RPMI7951 (cell line): Measurements from ENCODE around the gene VSNL1. TPM values are rescaled to one million over a fixed set of nuclear protein-coding genes. Genes with fewer than 3 reads are reported as not detected.

Experiments used
- DNase-seq: peaks from one replicate; pipeline ENCODE4 v3.0.0-alpha.2; 2012; ENCODE audit warnings: low read depth
- total RNA-seq: library from RNA; depleted of rRNA; stranded (reverse); fragments of >200 nt; shearing (Covaris generic); gene quantifications from 2 replicates; pipeline ENCODE4 v1.2.3, GENCODE V29; 2014

The VSNL1 gene
- total RNA-seq, 1 experiment from 2014 or later: not detected

DNA sequence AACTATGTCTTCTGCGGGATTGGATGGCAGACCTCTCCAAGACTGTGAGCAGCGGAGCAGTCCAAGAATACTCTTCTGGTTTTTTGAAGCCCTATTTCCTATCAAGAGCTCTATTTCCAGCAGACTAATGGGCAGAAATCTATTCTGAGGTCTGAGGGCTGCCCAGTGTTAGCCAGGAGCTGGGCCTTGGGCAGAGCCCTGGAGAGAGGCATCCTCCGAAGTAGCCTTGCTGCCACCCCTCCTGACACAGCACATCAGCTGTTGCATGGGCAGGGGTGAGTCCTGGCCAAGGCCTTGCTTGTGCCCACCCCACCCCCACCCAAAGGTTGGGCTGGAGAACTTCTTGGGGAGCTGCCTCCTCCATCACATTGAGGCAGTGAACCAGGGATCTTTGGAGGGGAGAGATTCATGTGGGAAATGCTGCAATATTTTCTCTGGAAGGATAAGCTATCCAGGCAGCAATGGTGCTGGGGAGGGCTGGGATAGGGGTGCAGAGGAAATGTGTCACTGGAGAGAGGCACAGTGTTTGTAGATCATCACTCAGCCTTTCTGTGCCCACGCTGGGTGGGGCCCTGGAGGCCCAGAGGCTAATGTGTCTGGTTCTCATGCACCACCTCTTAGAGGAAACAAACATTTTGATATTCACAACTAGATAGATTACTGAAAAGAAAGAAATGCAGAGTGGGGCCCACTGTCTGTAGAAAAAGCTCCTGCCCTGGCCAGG, 104.7 kb downstream of the VSNL1 start:
- DNase-seq: peak; percentile 39

- DNase-seq: peak; percentile 75
Measured at GRCh38 chr2:17646081-17646554, 105.6 kb downstream of the VSNL1 start.

DNA sequence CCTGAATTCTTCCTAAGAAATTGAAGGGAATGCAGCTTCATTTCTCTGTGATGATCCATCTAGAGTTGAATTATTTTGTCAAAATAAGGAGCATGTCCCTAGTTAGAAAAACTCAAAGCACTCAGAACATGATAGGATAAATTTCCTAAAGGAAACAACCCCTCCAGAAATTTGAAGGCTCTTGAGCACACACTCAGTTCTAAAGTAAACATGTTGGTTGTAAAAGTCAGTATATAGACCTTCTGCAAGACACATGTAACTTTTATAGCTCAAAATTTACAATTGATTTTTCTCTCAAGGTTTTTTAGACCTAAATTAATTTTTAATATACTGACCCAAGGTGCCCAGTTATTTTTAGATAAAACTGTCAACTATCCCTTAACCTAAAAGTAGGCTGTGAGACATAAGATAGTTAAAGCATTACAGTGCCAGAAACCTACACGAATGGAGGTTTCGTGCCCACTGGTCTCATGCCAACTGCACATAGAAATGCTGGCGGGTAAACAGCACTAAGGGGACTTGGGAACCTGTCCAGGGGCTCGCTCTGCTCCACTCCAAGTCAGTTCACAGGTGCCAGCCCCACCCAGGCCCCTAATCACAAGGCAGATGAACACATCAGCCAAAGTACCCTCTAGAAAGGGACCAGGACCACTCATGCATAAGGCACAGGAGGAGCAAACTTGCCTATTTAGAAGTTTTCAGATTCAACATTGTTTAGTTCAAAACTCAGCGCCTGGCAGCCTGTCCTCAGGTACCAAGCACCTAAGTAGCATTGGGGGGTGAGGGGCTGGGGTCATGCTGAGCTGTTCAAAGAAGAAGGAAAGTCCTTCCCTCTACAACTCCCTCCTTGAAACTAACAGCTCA, 106.6 kb downstream of the VSNL1 start:
- no peak for DNase-seq

DNA sequence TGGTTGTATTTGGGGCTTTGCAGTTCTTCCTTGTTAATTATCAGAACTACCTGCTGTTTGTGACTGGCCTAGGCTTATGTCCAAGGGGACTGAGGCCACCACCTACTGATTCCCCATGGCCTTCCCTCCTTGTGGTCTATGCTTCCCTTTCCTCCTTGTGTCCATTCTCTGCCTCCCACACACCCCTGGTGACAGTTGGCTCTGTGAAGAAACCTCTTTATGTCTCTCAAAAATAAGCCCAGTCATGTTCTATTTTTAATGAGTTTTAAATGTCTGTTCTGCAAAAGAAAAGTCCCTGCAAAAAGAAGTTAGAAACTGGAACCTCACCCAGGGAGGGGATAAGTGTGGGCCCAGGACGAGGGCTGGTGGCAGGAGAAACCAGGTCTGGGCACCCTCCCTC, 108.1 kb downstream of the VSNL1 start:
- DNase-seq: no peak

- DNase-seq: no peak
Measured at GRCh38 chr2:17649026-17649425, 108.5 kb downstream of the VSNL1 start.

DNA sequence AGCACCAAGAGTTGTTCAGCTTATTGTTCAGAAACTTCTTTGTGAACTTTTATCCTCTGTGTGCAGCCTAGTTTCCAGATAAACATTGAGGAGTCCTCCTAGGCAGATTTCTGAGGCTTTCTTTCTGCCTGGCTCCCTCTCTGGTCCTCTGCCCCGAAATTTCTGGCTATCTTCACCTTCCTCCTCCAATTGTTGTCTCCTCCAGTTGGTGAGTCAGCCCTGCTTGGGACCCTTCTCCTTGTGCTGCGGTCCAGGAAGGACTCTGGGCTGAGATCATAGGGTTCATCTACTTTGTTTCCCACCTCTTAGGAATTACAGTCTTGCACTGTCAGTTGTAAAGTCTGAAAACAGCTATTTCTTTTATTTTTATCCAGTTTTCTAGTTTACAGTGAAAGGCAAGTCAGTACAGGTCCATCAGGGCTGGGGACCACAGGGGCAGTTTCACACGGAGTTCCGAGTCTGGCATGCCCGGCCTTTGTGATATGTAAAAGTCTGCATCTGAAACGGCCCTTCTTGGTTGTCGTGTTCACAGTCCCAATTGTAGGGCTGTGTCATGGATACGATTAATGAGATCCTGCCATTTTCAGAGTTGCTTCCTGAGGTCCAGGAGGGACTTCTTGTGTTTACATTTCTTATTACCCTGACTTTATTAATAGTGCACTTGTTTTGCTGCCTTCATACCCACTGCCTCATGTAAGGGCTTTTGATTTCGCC, 112.3 kb downstream of the VSNL1 start:
- no peak for DNase-seq

- no peak for DNase-seq
Measured at GRCh38 chr2:17657759-17658158, 117.3 kb downstream of the VSNL1 start.

DNA sequence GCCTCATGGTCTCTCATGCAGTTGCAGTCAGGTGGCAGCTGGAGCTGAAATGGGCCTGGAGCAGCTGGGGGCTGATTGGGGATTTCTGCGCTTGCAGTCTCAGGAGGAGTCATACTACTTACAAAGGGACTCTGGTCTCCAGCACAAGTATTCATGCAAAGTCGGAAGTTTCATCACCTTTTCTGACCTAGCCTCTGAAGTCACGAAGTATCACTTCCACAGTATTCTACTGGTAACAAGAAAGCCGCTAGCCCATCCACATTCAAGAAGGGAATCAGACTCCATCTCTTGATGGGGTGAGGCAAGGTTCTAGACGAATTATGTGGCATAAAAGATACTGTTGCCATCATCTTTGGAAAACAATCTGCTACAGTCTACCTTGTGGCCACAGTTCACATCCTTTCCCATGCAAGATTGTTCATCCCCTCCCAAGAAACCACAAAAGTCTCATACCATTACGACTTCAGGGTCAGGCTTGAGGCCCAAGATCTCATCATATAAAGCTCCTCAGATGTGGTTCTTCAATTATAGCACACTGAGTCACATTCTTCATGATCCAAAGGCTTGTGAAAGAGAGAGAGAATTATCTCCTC, 117.9 kb downstream of the VSNL1 start:
- peak; percentile 78 for DNase-seq

DNA sequence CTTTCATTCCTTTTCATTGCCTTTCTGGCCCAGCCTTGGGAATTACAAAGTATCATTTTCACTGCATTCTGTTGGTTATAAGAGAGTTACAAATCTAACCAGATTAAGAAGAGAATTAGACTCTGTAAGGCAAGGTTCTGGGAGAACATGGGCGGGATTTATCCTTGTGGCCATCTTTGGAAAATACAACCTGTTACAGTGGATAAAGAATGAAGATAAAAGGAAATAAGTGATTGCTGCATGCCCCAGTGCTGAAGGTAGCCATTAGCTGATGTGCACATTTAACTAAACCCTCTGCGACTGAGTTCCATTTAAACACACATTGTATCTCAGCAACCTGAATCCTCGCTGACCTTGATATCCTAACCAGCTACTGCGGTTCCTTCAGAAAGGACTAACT, 119.7 kb downstream of the VSNL1 start:
- DNase-seq: no peak

GRCh38 chr2:17661460-17661859, 121.0 kb downstream of the VSNL1 start:
- peak; percentile 13 for DNase-seq

- no peak for DNase-seq
Measured at GRCh38 chr2:17662723-17663122, 122.2 kb downstream of the VSNL1 start.

DNA sequence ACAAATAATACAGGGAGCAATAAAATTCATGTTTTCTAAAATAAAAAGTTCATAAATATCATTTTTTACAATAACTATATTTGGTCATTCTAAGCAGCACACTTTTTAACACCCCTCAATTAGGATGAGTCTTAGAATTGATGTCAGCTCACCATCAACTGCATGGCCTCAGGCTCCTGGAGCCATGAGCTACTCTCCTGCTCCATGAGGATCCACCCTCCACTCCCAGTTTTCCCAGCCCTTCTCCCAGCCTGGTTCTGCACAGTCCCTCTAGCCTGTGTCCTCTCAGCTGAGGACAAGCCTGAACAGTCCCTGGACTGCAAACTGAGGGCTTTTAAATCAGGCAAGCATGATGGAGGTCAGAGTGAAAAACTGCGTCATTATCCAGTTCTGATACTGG, 124.0 kb downstream of the VSNL1 start:
- DNase-seq: no peak

DNA sequence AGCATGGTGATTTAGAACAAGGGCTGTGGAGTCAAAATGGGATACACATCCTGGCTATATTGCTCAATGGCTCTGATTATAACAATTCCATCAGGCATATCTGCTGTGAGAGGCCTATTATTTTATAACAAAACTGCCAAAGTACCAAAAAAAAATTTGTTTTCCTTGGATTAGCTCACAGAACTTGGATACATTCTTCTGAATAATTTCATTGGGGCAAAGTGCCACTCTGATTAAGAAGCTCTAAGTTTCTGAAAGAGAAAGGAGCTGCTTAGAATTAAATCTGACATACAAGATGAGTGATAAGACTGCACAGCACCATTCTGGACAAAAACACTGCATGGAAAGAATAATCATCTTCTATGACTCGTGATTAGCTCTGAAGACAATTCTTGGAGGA, 127.4 kb downstream of the VSNL1 start:
- DNase-seq: no peak

GRCh38 chr2:17672583-17673317, 132.3 kb downstream of the VSNL1 start:
- DNase-seq: peak; percentile 41

DNA sequence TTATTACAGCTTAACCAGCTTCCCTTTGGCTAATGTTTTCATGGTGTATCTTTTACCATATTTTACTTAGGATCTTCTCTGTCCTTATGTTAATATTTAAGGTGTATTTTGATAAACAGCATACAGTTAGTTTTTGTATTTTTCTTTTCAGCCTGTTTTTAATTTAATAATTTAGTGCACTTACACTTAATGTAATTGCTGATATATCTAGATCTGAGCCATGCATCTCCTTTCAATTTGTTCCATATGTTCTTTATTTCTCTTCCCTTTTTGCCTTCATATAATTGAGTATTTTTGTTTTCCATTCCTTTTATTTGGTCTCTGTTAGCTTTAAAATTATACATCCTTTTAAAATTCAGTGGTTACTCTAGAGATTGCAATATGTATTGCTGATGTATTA, 134.3 kb downstream of the VSNL1 start:
- DNase-seq: no peak

DNA sequence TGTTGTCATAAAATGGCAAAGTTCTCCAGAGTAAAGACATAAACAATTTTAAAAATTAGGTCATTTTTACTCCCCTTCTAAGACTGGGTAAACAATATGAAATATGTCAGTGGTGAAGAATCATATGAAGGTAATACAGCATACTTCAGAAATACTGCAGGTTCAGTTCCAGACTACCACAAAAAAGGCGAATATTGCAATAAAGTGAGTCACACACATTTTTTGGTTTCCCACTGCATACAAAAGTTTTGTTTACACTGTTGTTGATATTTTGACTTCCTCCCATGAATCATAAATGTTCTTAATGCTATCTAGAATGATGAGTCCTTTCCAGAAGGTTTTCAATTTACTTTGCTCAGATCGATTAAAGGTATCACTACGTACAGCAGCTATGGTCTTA, 139.6 kb downstream of the VSNL1 start:
- no peak for DNase-seq

GRCh38 chr2:17682098-17682857, 141.8 kb downstream of the VSNL1 start:
- no peak for DNase-seq

DNA sequence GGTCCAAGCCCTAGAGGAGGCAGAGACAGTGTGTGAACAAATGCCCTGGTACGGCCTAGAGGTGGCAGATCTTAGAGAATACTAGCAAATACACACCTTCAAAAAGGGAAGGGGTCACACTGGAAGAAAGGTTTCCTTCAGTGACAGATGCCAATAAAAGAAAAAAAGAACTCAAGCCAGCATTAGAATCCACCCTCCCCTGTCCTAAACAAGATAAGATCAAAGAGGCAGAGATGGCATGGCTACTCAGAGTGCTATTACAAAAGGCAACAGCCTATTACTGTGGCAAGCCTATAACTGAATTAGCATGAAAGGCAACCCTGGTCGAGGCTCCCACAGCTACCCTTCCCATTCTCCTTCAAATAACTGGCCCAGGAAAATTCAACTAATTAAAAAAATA, 143.5 kb downstream of the VSNL1 start:
- DNase-seq: no peak

DNA sequence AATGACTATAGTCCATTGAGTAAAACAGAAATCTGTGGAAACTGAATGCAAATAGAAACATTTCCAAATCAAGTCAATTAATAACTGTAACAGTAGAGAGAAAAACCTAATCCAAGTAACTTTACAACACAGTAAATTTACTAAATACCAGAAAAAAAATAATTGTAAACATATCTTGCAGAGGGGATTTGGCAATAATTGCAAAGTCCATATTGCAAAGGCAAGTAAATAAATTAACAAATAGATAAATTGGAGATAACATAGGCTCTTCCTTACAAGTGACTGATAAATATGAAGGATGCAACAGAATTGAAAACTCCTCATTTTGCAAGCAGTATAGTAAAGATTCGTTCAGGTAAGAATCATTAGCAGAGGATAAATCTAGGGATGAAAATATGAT, 148.1 kb downstream of the VSNL1 start:
- DNase-seq: no peak

- no peak for DNase-seq
Measured at GRCh38 chr2:17689010-17689409, 148.5 kb downstream of the VSNL1 start.

GRCh38 chr2:17690776-17691175, 150.3 kb downstream of the VSNL1 start:
- DNase-seq: no peak
